HG03066 (cell line): Measurements from ENCODE around the gene PTCSC3.

Experiments used
- ATAC-seq: cut with Tn5 transposase; IDR thresholded peaks from one replicate; pipeline ENCODE4 v1.9.1; 2021; ENCODE audit warnings: low read depth; ENCODE audit not compliant: unreplicated experiment

PTCSC3 gene

DNA sequence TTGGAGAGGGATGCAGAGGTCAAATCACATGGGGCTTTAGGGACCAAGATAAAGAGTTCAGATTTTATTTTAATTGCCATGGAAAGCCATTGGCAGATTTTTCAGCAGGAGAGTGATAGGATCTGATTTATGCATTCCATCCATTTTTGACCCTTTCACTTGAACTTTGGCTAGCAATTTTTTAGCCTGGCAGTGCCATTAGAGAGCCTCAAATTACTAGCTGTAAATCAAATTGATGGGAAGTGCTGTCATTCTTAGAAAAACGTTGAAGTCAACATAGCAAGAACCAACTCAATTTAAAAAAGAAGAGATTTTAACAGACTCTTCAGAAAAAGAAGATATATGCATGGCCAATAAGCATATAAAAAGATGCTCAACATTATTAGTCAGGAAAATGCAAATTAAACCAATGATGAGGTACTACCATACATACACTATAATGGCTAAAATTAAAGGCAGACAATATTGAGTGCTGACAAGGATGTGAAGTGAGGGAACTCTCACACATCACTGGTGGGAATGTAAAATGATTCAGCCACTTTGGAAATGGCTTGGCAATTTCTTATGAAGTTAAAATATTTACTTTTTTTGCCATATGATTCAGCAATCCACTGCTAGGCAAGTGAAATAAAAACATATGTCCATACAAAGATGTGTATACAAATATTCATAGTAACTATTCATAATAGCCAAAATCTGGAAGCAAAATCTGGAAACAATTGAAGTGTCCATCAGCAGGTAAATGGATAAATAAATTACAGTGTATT lies 89.7 kb downstream of the PTCSC3 start:
- no peak for ATAC-seq

DNA sequence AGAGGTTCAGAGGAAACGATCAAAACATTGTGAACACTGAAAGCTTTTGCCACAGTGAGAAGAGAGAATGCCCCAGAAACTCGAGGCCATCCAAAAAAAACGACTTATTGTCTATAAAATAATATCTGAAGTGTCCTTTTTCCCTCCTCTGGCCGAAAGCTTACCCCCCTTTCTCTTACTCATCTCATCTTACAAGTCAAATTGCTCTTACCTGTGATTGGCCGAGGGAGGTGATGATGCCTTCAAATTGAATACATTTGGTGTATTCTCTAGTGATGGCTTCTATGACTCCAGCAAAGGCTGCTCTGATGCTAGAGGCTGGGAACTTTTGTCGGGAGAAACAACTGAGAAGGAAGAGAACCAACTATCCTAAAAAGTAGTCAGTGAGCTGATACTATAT lies 90.7 kb downstream of the PTCSC3 start:
- ATAC-seq, result no peak
